IMR-90 (cell line): ENCODE data around the gene GTF2A1L. TPM values are rescaled to one million over a fixed set of nuclear protein-coding genes. Genes with fewer than 3 reads are reported as not detected.

Source experiments
- ATAC-seq: fragments of 200-7000 bp; cut with Tn5 transposase; 2 replicates; pipeline ENCODE4 v1.9.1; 2020; ENCODE audit warnings: low read depth, mild to moderate bottlenecking, moderate library complexity
- BruUV-seq: library from RNA; stranded (reverse); fragments of 400-500 nt; replicated peaks from 2 replicates; lab custom pipeline; 2021; lab: Mats Ljungman, UMichigan
- CTCF ChIA-PET: fragments of 300-600 bp; formaldehyde crosslinking; extraction: SDS; loops from one replicate; lab custom pipeline; 2021; ENCODE audit warnings: antibody characterized with exemption; lab: Yijun Ruan, JAX
- POLR2A ChIA-PET: fragments of 300-600 bp; sonication (Branson Sonifier 250); formaldehyde crosslinking; loops from one replicate; lab custom pipeline; 2022; ENCODE audit warnings: antibody characterized with exemption; ENCODE audit not compliant: unreplicated experiment; lab: Charles Lee
- DNase-seq: peaks from one replicate; pipeline ENCODE4 v3.0.0; 2013
- H2AFZ ChIP-seq: replicated peaks from 2 replicates; pipeline ENCODE3; 2013; ENCODE audit warnings: low read length, mild to moderate bottlenecking; ENCODE audit not compliant: poor library complexity
- H2AK5ac ChIP-seq: 2 replicates; pipeline ENCODE4 v1.6.1; 2013; ENCODE audit warnings: low read depth, low read length, inconsistent platforms
- H2AK9ac ChIP-seq: replicated peaks from 2 replicates; pipeline ENCODE3; 2013; ENCODE audit warnings: mild to moderate bottlenecking, low read depth, low read length, moderate library complexity; ENCODE audit not compliant: poor library complexity
- H2BK120ac ChIP-seq: 2 replicates; pipeline ENCODE4 v1.6.1; 2013; ENCODE audit warnings: low read depth, low read length, inconsistent platforms
- H2BK15ac ChIP-seq: 3 replicates; pipeline ENCODE4 v1.6.1; 2013; ENCODE audit warnings: low read depth, low read length, inconsistent platforms
- H2BK20ac ChIP-seq: 2 replicates; pipeline ENCODE4 v1.6.1; 2013; ENCODE audit warnings: low read depth, mild to moderate bottlenecking, inconsistent platforms, low read length, moderate library complexity
- H2BK5ac ChIP-seq: 2 replicates; pipeline ENCODE4 v1.6.1; 2013; ENCODE audit warnings: mild to moderate bottlenecking, low read depth, low read length, inconsistent platforms; ENCODE audit not compliant: poor library complexity, severe bottlenecking
- H3K14ac ChIP-seq: replicated peaks from 2 replicates; pipeline ENCODE4 v1.6.1; 2013; ENCODE audit warnings: low read depth, low read length, inconsistent platforms
- H3K18ac ChIP-seq: 2 replicates; pipeline ENCODE4 v1.6.1; 2013; ENCODE audit warnings: low read depth, low read length, control low read depth
- H3K23ac ChIP-seq: 2 replicates; pipeline ENCODE4 v1.6.1; 2013; ENCODE audit warnings: low read depth, low read length, inconsistent platforms
- H3K27ac ChIP-seq: 2 replicates; pipeline ENCODE4 v1.5.1; 2013; ENCODE audit warnings: mild to moderate bottlenecking, control low read depth, low read length; ENCODE audit not compliant: insufficient read depth
- H3K27me3 ChIP-seq: 2 replicates; pipeline ENCODE4 v1.6.1; 2013; ENCODE audit warnings: low read length; ENCODE audit not compliant: control insufficient read depth, insufficient read depth
- H3K36me3 ChIP-seq: 2 replicates; pipeline ENCODE4 v1.6.1; 2013; ENCODE audit warnings: low read length, mixed read lengths; ENCODE audit not compliant: control insufficient read depth, insufficient read depth
- H3K4ac ChIP-seq: 2 replicates; pipeline ENCODE4 v1.6.1; 2013; ENCODE audit warnings: low read depth, low read length, inconsistent platforms
- H3K4me1 ChIP-seq: 2 replicates; pipeline ENCODE4 v1.6.1; 2013; ENCODE audit warnings: low read length, mixed read lengths; ENCODE audit not compliant: control insufficient read depth, insufficient read depth
- H3K4me2 ChIP-seq: 2 replicates; pipeline ENCODE4 v1.6.1; 2013; ENCODE audit warnings: low read depth, mild to moderate bottlenecking, control low read depth, low read length, moderate library complexity
- H3K4me3 ChIP-seq: 2 replicates; pipeline ENCODE4 v1.5.1; 2013; ENCODE audit warnings: low read depth, mild to moderate bottlenecking, control low read depth, low read length, moderate library complexity; ENCODE audit not compliant: insufficient read depth
- H3K56ac ChIP-seq: 2 replicates; pipeline ENCODE4 v1.6.1; 2013; ENCODE audit warnings: low read length, inconsistent platforms; ENCODE audit not compliant: insufficient read depth; ENCODE audit errors: extremely low read depth
- H3K79me1 ChIP-seq, 2 experiments: 2 replicates each; pipeline ENCODE4 v1.6.1; 2013; ENCODE audit warnings: low read length in 2 of 2, inconsistent platforms in 1 of 2, low read depth in 1 of 2
- H3K9ac ChIP-seq: 2 replicates; pipeline ENCODE4 v1.6.1; 2013; ENCODE audit warnings: low read depth, low read length, control low read depth
- H3K9me1 ChIP-seq: 2 replicates; pipeline ENCODE4 v1.6.1; 2013; ENCODE audit warnings: low read length, inconsistent platforms; ENCODE audit not compliant: insufficient read depth
- H3K9me3 ChIP-seq: 2 replicates; pipeline ENCODE4 v1.6.1; 2013; ENCODE audit warnings: low read length; ENCODE audit not compliant: control insufficient read depth, insufficient read depth
- H4K20me1 ChIP-seq: 2 replicates; pipeline ENCODE4 v1.6.1; 2013; ENCODE audit warnings: low read length, inconsistent platforms; ENCODE audit not compliant: insufficient read depth
- H4K5ac ChIP-seq: 2 replicates; pipeline ENCODE4 v1.6.1; 2013; ENCODE audit warnings: mild to moderate bottlenecking, low read depth, low read length, control low read depth
- H4K8ac ChIP-seq, 2 experiments: 2 replicates each; pipeline ENCODE4 v1.6.1; 2013; ENCODE audit warnings: low read depth in 2 of 2, low read length in 2 of 2, control low read depth in 1 of 2, inconsistent platforms in 1 of 2
- H4K91ac ChIP-seq: 2 replicates; pipeline ENCODE4 v1.6.1; 2013; ENCODE audit warnings: low read depth, low read length, inconsistent platforms; ENCODE audit not compliant: insufficient read depth
- BHLHE40 ChIP-seq: fragments of 150-350 bp; IDR thresholded peaks from 2 replicates; pipeline ENCODE4 v1.6.1; 2016; ENCODE audit warnings: mild to moderate bottlenecking, low read depth, low read length
- CHD1 ChIP-seq: IDR thresholded peaks from 2 replicates; pipeline ENCODE4 v1.6.1; 2012; ENCODE audit warnings: low read depth, low read length, improper control_type of control experiment
- CTCF ChIP-seq: conservative IDR thresholded peaks from 2 replicates; pipeline ENCODE4 v1.5.1; 2012; ENCODE audit warnings: mild to moderate bottlenecking, low read depth, low read length, improper control_type of control experiment
- FOS ChIP-seq: fragments of 150-350 bp; IDR thresholded peaks from 2 replicates; pipeline ENCODE4 v1.6.1; 2016; ENCODE audit warnings: low read depth, low read length
- MAFK ChIP-seq: IDR thresholded peaks from 2 replicates; pipeline ENCODE4 v1.6.1; 2012; ENCODE audit warnings: low read depth, low read length, improper control_type of control experiment
- MAZ ChIP-seq: IDR thresholded peaks from 2 replicates; pipeline ENCODE4 v1.6.1; 2012; ENCODE audit warnings: low read depth, mild to moderate bottlenecking, low read length, improper control_type of control experiment, moderate library complexity, borderline replicate concordance
- MXI1 ChIP-seq: IDR thresholded peaks from 2 replicates; pipeline ENCODE4 v1.6.1; 2012; ENCODE audit warnings: low read depth, mild to moderate bottlenecking, low read length, moderate library complexity, borderline replicate concordance
- RCOR1 ChIP-seq: IDR thresholded peaks from 2 replicates; pipeline ENCODE4 v1.6.1; 2012; ENCODE audit warnings: mild to moderate bottlenecking, low read length, improper control_type of control experiment; ENCODE audit not compliant: insufficient replicate concordance
- RFX5 ChIP-seq: IDR thresholded peaks from 2 replicates; pipeline ENCODE4 v1.8.0; 2012; ENCODE audit warnings: low read depth, mild to moderate bottlenecking, low read length, moderate library complexity
- WGBS, 2 experiments: methylation state at CpG; one replicate each; pipeline versions ENCODE4 v1.1.5 to v1.1.7; 2013; ENCODE audit warnings: missing lambda C conversion rate in 2 of 2; ENCODE audit not compliant: insufficient read length in 1 of 2; ENCODE audit errors: extremely low coverage in 2 of 2; 5-methylcytosine and 5-hydroxymethylcytosine counted together
- dilution Hi-C: fragments of 300-500 bp; cut with HindIII; formaldehyde crosslinking; loops from one replicate; pipeline ENCODE4 v1.14.3; 2018; ENCODE audit warnings: low sequenced_read_pairs; ENCODE audit not compliant: unreplicated experiment
- in situ Hi-C: fragments of 300-500 bp; cut with MboI; formaldehyde crosslinking; loops from 3 replicates; pipeline ENCODE4 v1.14.3; 2019; ENCODE audit warnings: low sequenced_read_pairs, inconsistent platforms, mixed read lengths
- intact Hi-C: fragments of 100-400 bp; cut with micrococcal nuclease; formaldehyde crosslinking; loops from 2 replicates; pipeline ENCODE4 v1.10.0; 2022
- polyA plus RNA-seq, 3 experiments: library from polyadenylated mRNA; depleted of rRNA; stranded (reverse); fragments of >200 nt; gene quantifications; 2 replicates each; pipeline ENCODE4 v1.2.3, GENCODE V29; 2012; ENCODE audit warnings: low replicate concordance in 1 of 3
- total RNA-seq: library from RNA; depleted of rRNA; stranded (reverse); fragments of >200 nt; gene quantifications from 2 replicates; pipeline ENCODE4 v1.2.3, GENCODE V29; 2012

Gene GTF2A1L
- total and polyA plus RNA-seq, 2 of the 4 experiments (the other 2 are of a cell fraction): not detected

- dilution Hi-C loops (no loop called here), intact Hi-C loops (loop anchor here (10.0 kb wide), 1 partner anchor 517 kb away; no protein-coding TSS in a partner anchor), in situ Hi-C loops (no loop called here)
- no peak overlapping the region for H2BK5ac ChIP-seq
- H2BK15ac ChIP-seq: no peak overlapping the region
- no peaks in the 10 kb centered on the region for H4K20me1 ChIP-seq
- H3K36me3 ChIP-seq: no peaks in the 10 kb centered on the region
- no peak overlapping the region for H2BK120ac ChIP-seq
- no peak overlapping the region for H4K5ac ChIP-seq
- ChIA-PET CTCF (interaction anchor here (1.4 to 1.6 kb wide), 2 partner anchors 127 to 137 kb away, joined by 3 to 4 read pairs; no protein-coding TSS in a partner anchor), POLR2A (no interaction called here)
- H3K23ac ChIP-seq: no peak overlapping the region
- H3K4me2 ChIP-seq: no peak overlapping the region
- H2AK9ac ChIP-seq: no peak overlapping the region
- no peak overlapping the region; the same call in 1 of the 2 replicates for H2AK5ac ChIP-seq
- no peak overlapping the region for H2BK20ac ChIP-seq
- TF ChIP-seq MAFK: no peak
- no peak for TF ChIP-seq CHD1
- no peak for TF ChIP-seq MAZ
- TF ChIP-seq CTCF: no peak
- no peak for TF ChIP-seq FOS
- TF ChIP-seq RCOR1: no peak
- TF ChIP-seq RFX5: no peak
- no peak for TF ChIP-seq BHLHE40
- TF ChIP-seq MXI1: no peak
- no peak overlapping the region for H3K9ac ChIP-seq
- no peak overlapping the region for H3K18ac ChIP-seq
- DNase-seq: no peak
- H3K4me3 ChIP-seq: no peak overlapping the region
- BruUV-seq: no TSS peak
- H4K8ac ChIP-seq: no peak overlapping the region
- no peaks in the 10 kb centered on the region for H3K9me3 ChIP-seq
- no peak overlapping the region for H3K56ac ChIP-seq
- no peaks in the 10 kb centered on the region for H3K79me1 ChIP-seq
- no peaks in the 10 kb centered on the region for H3K27me3 ChIP-seq
- no peaks in the 10 kb centered on the region for H3K9me1 ChIP-seq
- H2AFZ ChIP-seq: no peak overlapping the region
- no peak overlapping the region; the same call in 1 of the 2 replicates for H4K91ac ChIP-seq
- no peak overlapping the region for H3K14ac ChIP-seq
- no peak for ATAC-seq
- H3K4me1 ChIP-seq: peaks cover 11% of the 10 kb centered on the region
- H3K4ac ChIP-seq: no peak overlapping the region
- WGBS, 2 experiments: no CpG with 5 or more reads among the region's 2 CpGs
- no peak overlapping the region for H3K27ac ChIP-seq
These were observed 109.9 kb downstream of the GTF2A1L start for GRCh38 chr2:48727560-48727959.
